ENCODE measurements around the gene GNB2. TPM values are rescaled to one million over a fixed set of nuclear protein-coding genes. Genes with fewer than 3 reads are reported as not detected.

GNB2 gene
- total and polyA plus RNA-seq, 2 of the 13 experiments (the other 11 are each of a cell fraction or from before 2014, with no cell fraction given) = 48.3 to 67.1 TPM

- TF ChIP-seq ZNF841 (CRISPR knock-in tag; IDR thresholded peaks at IDR 0.05; ENCODE audit: borderline replicate concordance) (no peak), SRSF9 (IDR thresholded peaks at IDR 0.05; ENCODE audit: borderline replicate concordance, insufficient read depth, low read depth, low read length, poor library complexity, severe bottlenecking) (no peak), SP5 (CRISPR knock-in tag; IDR thresholded peaks at IDR 0.05; ENCODE audit: borderline replicate concordance, low read depth) (0 out of 2 replicates have a peak, but pooled peaks have one; percentile 15), ZNF362 (CRISPR knock-in tag; IDR thresholded peaks at IDR 0.05; ENCODE audit: borderline replicate concordance) (no peak; the same call in 1 of the 2 replicates), ZNF670 (CRISPR knock-in tag; IDR thresholded peaks at IDR 0.05; ENCODE audit: borderline replicate concordance) (peak; percentile 54; the same call in 1 of the 2 replicates), RFX5 (IDR thresholded peaks at IDR 0.05; ENCODE audit: low read depth, low read length) (no peak), ZNF746 (CRISPR knock-in tag; IDR thresholded peaks at IDR 0.05) (no peak), ATRX (CRISPR knock-in tag; IDR thresholded peaks at IDR 0.05; ENCODE audit: borderline replicate concordance) (no peak), SRF (IDR thresholded peaks at IDR 0.05; ENCODE audit: low read depth, low read length) (no peak), FIP1L1 (IDR thresholded peaks at IDR 0.05; ENCODE audit: borderline replicate concordance, insufficient read depth, low read depth, low read length) (no peak), HMGXB4 (CRISPR knock-in tag; IDR thresholded peaks at IDR 0.05; ENCODE audit: borderline replicate concordance in 1 of 2, low read depth in 1 of 2) (peak in 1 of 2 experiments; percentile 17; a peak in 1 of 4 replicates), U2AF1 (optimal IDR thresholded peaks at IDR 0.05; ENCODE audit: low read depth, low read length) (no peak), ZNF780A (CRISPR knock-in tag; IDR thresholded peaks at IDR 0.05) (no peak), HDAC1 (CRISPR knock-in tag; IDR thresholded peaks at IDR 0.05) (peak; percentile 61; the same call in 1 of the 2 replicates), ZNF674 (CRISPR knock-in tag; IDR thresholded peaks at IDR 0.05; ENCODE audit: low read depth) (no peak), ZNF138 (CRISPR knock-in tag; IDR thresholded peaks at IDR 0.05; ENCODE audit: low read depth) (no peak), HCFC1 (IDR thresholded peaks at IDR 0.05; ENCODE audit: low read depth, low read length) (no peak), ZNF687 (CRISPR knock-in tag; IDR thresholded peaks at IDR 0.05) (peak; percentile 94), POLR2A (IDR thresholded peaks at IDR 0.05; ENCODE audit: insufficient read depth in 1 of 2, low read depth in 2 of 2, low read length in 2 of 2) (0 out of 4 replicates have a peak, but pooled peaks of 1 of the 2 experiments have one; percentile 11), ELK4 (CRISPR knock-in tag; IDR thresholded peaks at IDR 0.05; ENCODE audit: borderline replicate concordance) (no peak)
Measured at GRCh38 chr7:100720671-100721504, 47.3 kb downstream of the GNB2 start (continued).
